NCI-H446 (cell line): ENCODE measurements around the gene REG1B.
"Not testable (repeated sequence)": the region's sequence is repeated elsewhere in the genome, so short reads cannot be mapped to it uniquely, and the experiment has no call there.

Experiments used
- DNase-seq, 2 experiments: peaks; one replicate each; lab custom pipeline; 2025; lab: John Stamatoyannopoulos, UW

Gene REG1B

GRCh38 chr2:79084495-79085135 lies 3.2 kb downstream of the REG1B start:
- DNase-seq = no peak

- DNase-seq = no peak
Observed at GRCh38 chr2:79083597-79084251, 4.1 kb downstream of the REG1B start.

- DNase-seq = no peak
Observed at GRCh38 chr2:79082987-79083386, 4.8 kb downstream of the REG1B start.

- DNase-seq = no peak
Observed at GRCh38 chr2:79071078-79071477, 16.7 kb downstream of the REG1B start.

GRCh38 chr2:79065201-79065600 lies 22.6 kb downstream of the REG1B start:
- DNase-seq = no peak

- not testable (repeated sequence) for DNase-seq
Observed at GRCh38 chr2:79054769-79055168, 33.0 kb downstream of the REG1B start.

- not testable (repeated sequence) for DNase-seq
Observed at GRCh38 chr2:79053486-79053885, 34.3 kb downstream of the REG1B start.

GRCh38 chr2:79041032-79041448 lies 46.8 kb downstream of the REG1B start:
- DNase-seq = no peak

- DNase-seq = no peak
Observed at GRCh38 chr2:79039944-79040343, 47.8 kb downstream of the REG1B start.
